ENCODE measurements around the gene LRRC36.

Gene LRRC36

GRCh38 chr16:67333315-67333714 is 6.7 kb downstream of the LRRC36 start:
- no peak overlapping the region for H2AFZ ChIP-seq (ENCODE audit: low read depth)
- no peaks in the 10 kb centered on the region for H3K36me3 ChIP-seq (ENCODE audit: insufficient read depth)
- H4K20me1 ChIP-seq (ENCODE audit: insufficient read depth): no peaks in the 10 kb centered on the region
- no peaks in the 10 kb centered on the region for H3K79me2 ChIP-seq (ENCODE audit: insufficient read depth, low read depth)
- no peak overlapping the region for H3K4me2 ChIP-seq
- no peak overlapping the region for H3K4me3 ChIP-seq (IDR thresholded peaks at IDR 0.05; ENCODE audit: insufficient read depth, low read depth, low read length)
- H3K4me1 ChIP-seq (ENCODE audit: low read depth, poor library complexity, severe bottlenecking): no peaks in the 10 kb centered on the region
- H3K9ac ChIP-seq: no peak overlapping the region
- no peaks in the 10 kb centered on the region for H3K27me3 ChIP-seq (ENCODE audit: insufficient read depth, low read depth)
- H3K27ac ChIP-seq: no peak overlapping the region
- no peak for TF ChIP-seq CTCF (conservative IDR thresholded peaks at IDR 0.05; ENCODE audit: low read depth, low read length)

GRCh38 chr16:67336116-67336515 is 9.5 kb downstream of the LRRC36 start:
- Histone ChIP-seq H4K20me1 (ENCODE audit: insufficient read depth) (no peaks in the 10 kb centered on the region), H3K9ac (no peak overlapping the region), H3K36me3 (ENCODE audit: insufficient read depth) (no peaks in the 10 kb centered on the region), H3K27ac (no peak overlapping the region), H3K4me3 (IDR thresholded peaks at IDR 0.05; ENCODE audit: insufficient read depth, low read depth, low read length) (no peak overlapping the region), H2AFZ (ENCODE audit: low read depth) (no peak overlapping the region), H3K4me1 (ENCODE audit: low read depth, poor library complexity, severe bottlenecking) (no peaks in the 10 kb centered on the region), H3K4me2 (no peak overlapping the region), H3K79me2 (ENCODE audit: insufficient read depth, low read depth) (no peaks in the 10 kb centered on the region), H3K27me3 (ENCODE audit: insufficient read depth, low read depth) (no peaks in the 10 kb centered on the region)
- TF ChIP-seq CTCF (conservative IDR thresholded peaks at IDR 0.05; ENCODE audit: low read depth, low read length): no peak

DNA sequence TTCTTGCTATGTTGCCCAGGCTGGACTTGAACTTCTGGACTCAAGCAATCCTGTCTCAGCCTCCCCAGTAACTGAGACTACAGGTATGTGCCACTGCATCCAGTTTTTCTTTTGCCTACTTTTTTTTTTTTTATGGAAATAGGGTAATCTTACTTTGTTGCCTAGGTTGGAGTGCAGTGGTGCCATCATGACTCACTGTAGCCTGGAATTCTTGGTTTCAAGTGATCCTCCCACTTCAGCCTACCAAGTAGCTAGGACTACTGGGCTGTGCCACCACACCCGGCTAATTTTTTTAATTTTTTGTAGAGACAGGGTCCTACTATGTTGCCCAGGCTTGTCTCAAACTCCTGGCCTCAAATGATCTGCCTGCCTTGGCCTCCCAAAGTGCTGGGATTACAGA is 10.0 kb downstream of the LRRC36 start:
- Histone ChIP-seq H3K27ac (no peak overlapping the region), H2AFZ (ENCODE audit: low read depth) (no peak overlapping the region), H4K20me1 (ENCODE audit: insufficient read depth) (no peaks in the 10 kb centered on the region), H3K9ac (no peak overlapping the region), H3K4me1 (ENCODE audit: low read depth, poor library complexity, severe bottlenecking) (no peaks in the 10 kb centered on the region), H3K79me2 (ENCODE audit: insufficient read depth, low read depth) (no peaks in the 10 kb centered on the region), H3K4me3 (IDR thresholded peaks at IDR 0.05; ENCODE audit: insufficient read depth, low read depth, low read length) (no peak overlapping the region), H3K27me3 (ENCODE audit: insufficient read depth, low read depth) (no peaks in the 10 kb centered on the region), H3K4me2 (no peak overlapping the region), H3K36me3 (ENCODE audit: insufficient read depth) (no peaks in the 10 kb centered on the region)
- TF ChIP-seq CTCF (conservative IDR thresholded peaks at IDR 0.05; ENCODE audit: low read depth, low read length): no peak

DNA sequence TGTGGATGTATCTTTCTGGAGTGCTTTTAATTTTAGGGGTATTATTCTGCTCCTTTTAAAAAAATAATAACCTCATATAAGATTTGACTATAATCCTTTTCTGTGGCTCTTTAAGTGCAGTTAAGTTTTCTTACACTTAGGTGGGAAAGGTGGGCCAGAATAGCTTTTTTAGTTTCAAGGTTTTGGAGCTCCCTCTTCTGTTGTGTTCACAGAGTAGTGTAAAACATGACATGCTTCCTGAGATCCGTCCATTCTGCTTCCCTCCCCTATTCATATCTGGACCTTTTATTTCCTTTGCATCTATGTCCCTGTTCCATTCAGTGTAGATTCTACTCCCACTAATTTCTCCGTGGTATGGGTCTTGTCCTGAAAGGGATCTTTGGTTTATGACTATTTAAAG is 12.8 kb downstream of the LRRC36 start:
- Histone ChIP-seq H3K27ac (no peak overlapping the region), H3K9ac (no peak overlapping the region), H3K4me3 (IDR thresholded peaks at IDR 0.05; ENCODE audit: insufficient read depth, low read depth, low read length) (no peak overlapping the region), H2AFZ (ENCODE audit: low read depth) (no peak overlapping the region), H3K79me2 (ENCODE audit: insufficient read depth, low read depth) (no peaks in the 10 kb centered on the region), H3K27me3 (ENCODE audit: insufficient read depth, low read depth) (no peaks in the 10 kb centered on the region), H3K4me2 (no peak overlapping the region), H4K20me1 (ENCODE audit: insufficient read depth) (no peaks in the 10 kb centered on the region), H3K4me1 (ENCODE audit: low read depth, poor library complexity, severe bottlenecking) (no peaks in the 10 kb centered on the region), H3K36me3 (ENCODE audit: insufficient read depth) (no peaks in the 10 kb centered on the region)
- TF ChIP-seq CTCF (conservative IDR thresholded peaks at IDR 0.05; ENCODE audit: low read depth, low read length): no peak

DNA sequence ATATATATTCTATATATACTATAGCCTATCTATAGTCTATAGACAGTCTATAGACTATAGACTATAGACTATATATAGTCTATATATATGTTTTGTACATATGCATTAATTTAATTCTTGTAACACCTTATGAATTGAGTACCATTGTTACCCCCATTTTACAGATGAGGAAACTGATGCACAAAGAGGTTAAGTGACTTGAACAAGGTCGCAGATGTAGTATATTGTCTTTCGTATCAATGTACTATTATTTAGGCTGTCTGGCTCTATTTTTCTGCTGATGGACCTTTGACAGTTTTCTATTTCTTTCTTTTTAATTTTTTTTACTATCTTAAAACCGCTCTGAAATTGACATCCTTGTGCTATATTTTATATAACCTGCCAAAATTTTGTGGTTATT is 14.6 kb downstream of the LRRC36 start:
- no peak overlapping the region for H3K4me3 ChIP-seq (IDR thresholded peaks at IDR 0.05; ENCODE audit: insufficient read depth, low read depth, low read length)
- H4K20me1 ChIP-seq (ENCODE audit: insufficient read depth): no peaks in the 10 kb centered on the region
- H3K9ac ChIP-seq: no peak overlapping the region
- no peaks in the 10 kb centered on the region for H3K79me2 ChIP-seq (ENCODE audit: insufficient read depth, low read depth)
- no peak overlapping the region for H2AFZ ChIP-seq (ENCODE audit: low read depth)
- no peaks in the 10 kb centered on the region for H3K27me3 ChIP-seq (ENCODE audit: insufficient read depth, low read depth)
- no peaks in the 10 kb centered on the region for H3K4me1 ChIP-seq (ENCODE audit: low read depth, poor library complexity, severe bottlenecking)
- no peak for TF ChIP-seq CTCF (conservative IDR thresholded peaks at IDR 0.05; ENCODE audit: low read depth, low read length)
- no peak overlapping the region for H3K27ac ChIP-seq
- no peaks in the 10 kb centered on the region for H3K36me3 ChIP-seq (ENCODE audit: insufficient read depth)
- H3K4me2 ChIP-seq: no peak overlapping the region

Data from KMS-11 (cell line).